Measurements from ENCODE around the gene SMIM35.

SMIM35 gene

GRCh38 chr11:117962826-117963225 is 123.9 kb downstream of the SMIM35 start:
- no peak for DNase-seq (ENCODE audit: low read depth, low spot score)
- no peak for TF ChIP-seq CTCF (IDR thresholded peaks at IDR 0.05; ENCODE audit: low read depth, low read length)
- no peak overlapping the region for H3K4me3 ChIP-seq (ENCODE audit: low read depth, low read length)
- in situ Hi-C loops (cut with HindIII; ENCODE audit: low sequenced_read_pairs) = no loop called here

GRCh38 chr11:117961896-117962295 is 124.9 kb downstream of the SMIM35 start:
- no peak for DNase-seq (ENCODE audit: low read depth, low spot score)
- in situ Hi-C loops (cut with HindIII; ENCODE audit: low sequenced_read_pairs) = no loop called here
- H3K4me3 ChIP-seq (ENCODE audit: low read depth, low read length) = no peak overlapping the region
- no peak for TF ChIP-seq CTCF (IDR thresholded peaks at IDR 0.05; ENCODE audit: low read depth, low read length)

GRCh38 chr11:117960406-117960805 is 126.4 kb downstream of the SMIM35 start:
- no peak for DNase-seq (ENCODE audit: low read depth, low spot score)
- in situ Hi-C loops (cut with HindIII; ENCODE audit: low sequenced_read_pairs) = no loop called here
- H3K4me3 ChIP-seq (ENCODE audit: low read depth, low read length) = no peak overlapping the region
- no peak for TF ChIP-seq CTCF (IDR thresholded peaks at IDR 0.05; ENCODE audit: low read depth, low read length)

- in situ Hi-C loops (cut with HindIII; ENCODE audit: low sequenced_read_pairs) = no loop called here
- H3K4me3 ChIP-seq (ENCODE audit: low read depth, low read length) = no peak overlapping the region
- DNase-seq (ENCODE audit: low read depth, low spot score) = no peak
- TF ChIP-seq CTCF (IDR thresholded peaks at IDR 0.05; ENCODE audit: low read depth, low read length) = no peak
These were observed 127.2 kb downstream of the SMIM35 start for GRCh38 chr11:117959438-117960149.

- in situ Hi-C loops (cut with HindIII; ENCODE audit: low sequenced_read_pairs) = no loop called here
- no peak for TF ChIP-seq CTCF (IDR thresholded peaks at IDR 0.05; ENCODE audit: low read depth, low read length)
- no peak for DNase-seq (ENCODE audit: low read depth, low spot score)
- no peak overlapping the region for H3K4me3 ChIP-seq (ENCODE audit: low read depth, low read length)
These were observed 127.8 kb downstream of the SMIM35 start for GRCh38 chr11:117958949-117959348.
